NCI-H2227 treated with DMSO at 0.1 percent for 48 hours (cell line): ENCODE data around the gene SYT13.
"Not testable (repeated sequence)": the region's sequence is repeated elsewhere in the genome, so short reads cannot be mapped to it uniquely, and the experiment has no call there.

Source experiments
- DNase-seq: peaks from one replicate; lab custom pipeline; 2025; lab: John Stamatoyannopoulos, UW

Gene SYT13

DNA sequence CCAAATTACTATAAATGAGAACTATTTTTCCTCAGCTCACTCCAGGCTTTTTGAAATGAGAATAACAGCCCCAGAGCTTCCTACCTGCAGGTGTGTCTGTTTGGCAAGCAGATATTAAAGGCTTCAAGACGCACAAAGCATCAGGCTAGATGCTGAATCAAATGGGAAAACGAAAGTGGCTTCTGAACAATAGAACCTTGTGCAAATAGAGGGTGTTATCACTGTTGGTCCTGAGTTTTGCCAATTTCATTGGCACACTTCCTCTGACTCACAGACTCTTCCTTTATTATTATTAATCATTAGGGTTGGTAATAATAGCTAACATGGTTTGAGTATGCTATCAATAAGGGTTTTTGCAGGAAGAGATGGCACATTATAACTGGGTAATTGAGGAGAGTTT, 13.4 kb downstream of the SYT13 start:
- no peak for DNase-seq

DNA sequence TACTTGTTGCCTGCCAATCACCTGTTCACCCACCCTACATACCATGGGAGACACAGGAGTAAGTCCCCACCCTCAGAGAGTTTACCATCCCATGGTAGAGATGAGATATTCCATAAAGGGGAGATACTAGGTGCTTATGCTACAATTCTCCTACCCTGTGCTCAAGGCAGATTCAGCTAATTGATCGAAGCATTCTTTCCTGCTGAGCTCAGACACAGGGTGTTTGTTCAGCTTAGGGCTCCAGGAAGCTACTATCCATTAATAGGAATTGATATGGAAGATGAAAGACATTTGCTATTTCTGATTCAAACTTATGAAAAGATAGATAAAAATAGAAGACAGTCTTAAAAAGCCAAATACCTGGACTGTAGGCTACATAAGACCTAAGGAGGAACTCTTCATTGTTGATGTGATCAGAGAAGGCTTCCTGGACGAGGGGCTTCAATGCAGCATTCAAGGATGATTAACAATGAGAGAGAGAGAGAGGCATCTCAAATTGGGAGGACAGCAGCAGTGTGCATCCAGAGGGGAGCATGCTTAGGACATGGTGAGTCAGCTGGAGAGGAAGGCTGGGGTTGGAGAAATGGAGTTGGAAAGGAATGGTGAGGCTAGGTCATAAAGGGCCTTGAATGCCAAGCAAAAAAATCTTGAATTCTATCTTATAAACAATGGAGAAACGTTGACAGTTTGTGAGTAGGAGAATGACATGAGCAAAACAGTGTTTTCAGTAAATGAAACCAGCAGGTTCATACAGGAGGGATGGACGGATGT, 15.0 kb downstream of the SYT13 start:
- DNase-seq = no peak

DNA sequence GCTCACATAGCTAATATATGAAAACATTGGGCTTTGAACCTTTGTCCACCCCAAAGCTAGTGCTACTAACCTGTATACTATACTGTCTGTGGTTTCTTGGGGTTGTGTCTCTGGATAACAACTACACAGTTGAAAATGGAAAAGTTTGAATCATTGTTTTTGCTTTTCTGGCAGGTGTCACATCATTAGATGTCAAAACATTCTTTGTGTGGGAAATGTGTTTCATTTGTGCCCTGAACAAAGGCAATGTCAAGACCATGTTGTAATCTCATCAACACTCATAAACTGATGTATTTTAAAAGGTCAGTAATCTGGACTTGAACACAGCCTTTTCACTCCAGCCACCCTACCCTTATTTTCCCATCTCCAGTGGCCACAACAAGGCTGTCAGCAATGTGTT, 16.5 kb downstream of the SYT13 start:
- DNase-seq = no peak

DNA sequence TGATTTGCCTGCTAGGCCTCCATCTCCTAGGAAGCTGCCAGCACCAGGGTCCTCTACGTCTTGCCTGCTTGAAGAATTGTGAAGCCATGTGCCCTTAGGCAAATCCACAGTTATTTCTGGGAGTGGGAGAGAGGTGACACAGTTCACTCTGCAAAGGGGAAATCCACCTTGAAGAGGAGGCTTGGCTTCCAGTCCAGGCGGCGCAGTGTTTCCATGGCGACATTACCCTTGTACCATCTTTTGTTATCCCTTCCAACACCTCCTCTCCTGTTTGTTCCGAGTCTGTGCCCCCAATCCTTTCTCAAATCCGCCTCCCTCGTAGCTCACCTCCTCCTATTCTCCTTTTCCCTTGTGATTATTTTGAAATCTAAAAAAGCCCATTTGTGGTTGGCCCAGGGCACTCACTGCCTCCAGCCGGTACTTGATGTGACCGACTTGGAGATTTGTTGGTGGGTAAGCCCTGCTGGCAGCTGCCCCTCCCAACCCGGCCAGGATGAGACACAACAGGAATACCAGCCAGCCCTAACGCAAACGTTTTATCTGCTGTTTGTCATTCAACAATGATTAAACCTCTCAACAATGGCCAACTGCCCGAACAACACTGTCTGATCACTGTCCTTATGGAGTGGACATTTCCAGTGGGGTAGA, 18.4 kb downstream of the SYT13 start:
- DNase-seq = no peak

DNA sequence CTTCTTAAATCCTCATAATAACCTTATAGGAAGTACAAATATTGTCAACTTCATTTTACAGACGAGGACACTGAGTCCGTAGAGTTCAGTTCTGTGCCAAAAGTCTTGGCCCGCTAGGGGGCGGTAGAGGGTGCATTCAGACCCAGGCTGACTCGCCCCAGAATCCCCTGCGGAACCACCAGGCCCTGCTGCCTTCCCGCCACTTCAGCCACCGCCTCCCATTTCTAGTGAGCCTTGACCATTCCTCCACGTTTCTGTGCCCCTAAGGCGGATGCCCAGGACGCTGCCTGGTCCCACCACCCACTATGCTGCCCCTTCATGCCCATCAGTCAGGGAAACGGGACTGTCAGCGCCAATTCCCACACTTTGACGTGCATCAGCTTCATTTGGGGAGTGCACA, 19.1 kb downstream of the SYT13 start:
- no peak for DNase-seq

DNA sequence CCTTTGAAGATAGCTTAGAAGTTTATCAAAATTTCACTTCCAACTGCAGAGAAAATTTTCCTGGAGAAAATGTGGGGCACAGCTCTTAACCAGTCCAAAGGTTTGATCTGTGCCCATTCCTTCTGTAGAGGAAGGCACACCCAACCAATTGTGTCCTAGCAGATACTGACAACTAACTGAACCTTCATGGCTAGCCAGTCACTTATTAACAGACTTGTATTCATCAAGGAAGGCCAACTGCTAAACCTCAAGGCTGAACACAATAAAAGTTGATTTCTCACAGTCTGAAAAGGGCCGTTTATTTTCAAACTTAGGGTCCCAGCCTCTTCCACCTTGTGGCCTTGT, 19.5 kb downstream of the SYT13 start:
- no peak for DNase-seq

DNA sequence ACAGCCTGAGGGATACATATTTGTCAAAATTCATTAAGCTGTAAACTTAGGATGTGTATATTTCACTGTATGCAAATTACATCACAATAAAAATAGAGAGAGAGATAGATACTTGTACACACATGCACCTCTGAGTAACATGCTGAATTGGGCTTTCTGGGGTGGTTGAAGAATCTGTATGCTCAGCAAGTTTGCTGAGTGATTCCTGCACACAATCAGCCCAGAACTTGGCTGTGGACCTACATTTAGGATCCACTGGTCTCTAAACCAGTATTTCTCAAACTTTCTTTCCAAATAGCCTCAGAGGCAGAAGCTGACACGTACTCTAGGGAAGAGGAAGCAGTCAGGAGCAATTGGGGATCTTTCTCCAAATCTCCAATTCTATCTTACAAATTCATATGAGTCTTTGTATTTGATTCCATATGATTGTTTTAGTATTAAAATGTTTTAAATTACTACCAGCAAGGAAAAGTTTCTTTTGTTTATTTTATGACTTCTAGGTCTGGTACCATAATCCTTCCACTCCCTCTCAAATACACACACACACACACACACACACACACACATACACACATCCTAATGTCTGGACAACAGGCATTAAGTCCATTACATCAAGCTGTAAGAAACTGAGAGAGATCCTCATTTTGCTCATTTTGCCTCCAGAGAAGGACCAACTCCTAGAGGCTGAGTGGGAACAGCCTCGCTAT, 20.0 kb downstream of the SYT13 start:
- DNase-seq = no peak

DNA sequence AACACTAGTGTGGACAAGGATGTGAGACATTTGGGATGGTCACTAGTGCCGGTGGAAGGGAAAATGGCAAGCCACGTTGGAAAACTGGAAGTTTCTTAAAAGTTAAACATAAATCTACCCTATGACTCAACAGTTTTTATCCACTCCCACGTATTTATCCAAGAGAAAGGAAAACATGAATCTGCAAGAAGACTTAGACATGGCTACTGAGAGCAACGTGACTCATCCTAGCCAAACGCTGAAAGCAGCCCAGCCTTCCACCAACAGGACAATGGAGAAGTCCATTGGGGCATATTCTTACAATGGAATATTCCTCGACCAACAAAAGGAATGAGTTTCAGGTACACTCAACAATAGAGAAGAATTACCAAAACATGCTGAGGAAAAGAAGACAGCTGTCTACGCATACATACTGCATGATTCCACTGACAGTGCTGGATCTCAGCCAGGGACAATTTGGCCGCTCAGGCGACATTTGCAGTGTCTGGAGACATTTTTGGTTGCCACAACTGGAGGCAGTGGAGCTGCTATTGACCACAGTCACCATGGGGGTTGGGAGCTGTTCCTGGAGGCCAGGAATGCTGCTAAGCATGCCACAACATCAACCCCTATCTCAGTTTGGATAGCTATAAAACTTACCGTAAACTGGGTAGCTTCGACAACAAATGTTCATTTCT, 21.2 kb downstream of the SYT13 start:
- no peak for DNase-seq

DNA sequence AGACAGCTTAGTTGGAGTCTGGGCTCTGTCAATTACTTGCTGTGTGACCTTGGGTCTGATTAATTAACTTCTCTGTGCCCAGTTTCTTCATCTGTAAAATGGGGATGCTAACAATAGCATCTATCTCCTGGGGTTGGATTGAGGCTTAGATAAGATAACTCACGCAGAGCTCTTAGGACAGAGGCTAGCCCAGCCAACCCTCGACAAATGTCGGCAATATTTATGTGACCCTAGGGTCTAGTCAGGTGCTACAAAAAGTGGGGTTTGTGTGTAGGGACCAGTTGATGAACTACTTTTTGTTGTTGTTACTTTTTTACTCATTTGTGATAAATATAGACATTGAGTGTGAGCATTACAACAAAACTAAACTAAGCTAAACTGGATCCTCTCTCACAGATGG, 22.4 kb downstream of the SYT13 start:
- no peak for DNase-seq

DNA sequence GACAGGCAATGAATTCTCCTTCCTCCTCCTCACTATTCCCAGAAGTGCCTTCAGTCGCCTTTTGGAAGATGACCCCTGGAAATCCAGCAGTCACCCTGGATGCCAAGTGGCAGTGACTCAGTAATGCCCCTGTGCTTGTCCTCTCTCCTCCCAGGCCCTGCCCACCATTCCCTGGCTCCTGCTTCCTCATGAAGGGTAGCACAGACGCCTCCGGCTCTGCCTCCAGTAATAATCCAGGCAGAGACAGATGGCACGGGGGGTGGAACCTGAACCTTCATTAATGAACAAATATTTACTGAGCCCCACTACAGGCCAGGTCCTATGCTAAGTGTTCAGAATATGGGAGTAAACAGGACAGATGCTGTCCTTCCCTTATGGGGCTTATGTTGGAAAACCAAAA, 23.2 kb downstream of the SYT13 start:
- DNase-seq = no peak

DNA sequence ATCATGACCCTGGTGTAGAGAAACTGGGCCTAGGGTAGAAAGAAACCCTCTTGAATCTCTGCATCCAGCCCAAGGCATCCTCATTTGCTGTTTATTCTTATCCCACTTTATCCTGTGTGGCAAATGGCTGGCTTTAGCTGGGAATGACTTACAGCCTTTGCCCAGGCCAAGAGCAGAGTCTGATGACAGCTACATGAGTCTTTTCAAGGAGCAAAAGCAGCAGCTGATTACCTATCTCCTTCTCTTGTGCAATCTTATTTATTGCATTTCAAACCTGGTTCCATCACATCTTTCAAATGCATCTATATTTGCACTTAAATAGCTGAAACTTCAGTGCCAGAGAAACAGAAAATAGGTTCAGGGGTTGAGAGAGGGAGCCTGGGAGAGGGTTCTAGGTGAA, 26.1 kb downstream of the SYT13 start:
- no peak for DNase-seq

DNA sequence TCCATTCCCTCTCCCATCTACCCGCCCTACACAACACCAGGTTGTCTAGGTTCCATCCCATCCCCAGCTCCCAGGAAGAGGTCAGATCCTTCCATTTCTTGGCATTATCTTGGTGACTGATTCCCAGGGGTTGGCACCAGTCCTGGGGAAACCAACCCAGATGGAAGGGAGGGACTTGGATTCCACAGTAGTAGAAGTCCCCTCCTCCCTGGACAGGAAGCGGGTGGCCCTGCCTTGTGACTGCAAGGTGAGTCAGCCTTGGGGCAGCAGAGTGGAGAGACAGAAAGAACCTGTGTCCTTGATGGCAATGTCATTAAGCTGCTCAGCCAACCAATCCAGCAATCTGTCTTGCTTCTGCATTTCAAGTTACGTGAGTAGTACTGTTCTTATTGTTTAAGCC, 26.5 kb downstream of the SYT13 start:
- DNase-seq = no peak

DNA sequence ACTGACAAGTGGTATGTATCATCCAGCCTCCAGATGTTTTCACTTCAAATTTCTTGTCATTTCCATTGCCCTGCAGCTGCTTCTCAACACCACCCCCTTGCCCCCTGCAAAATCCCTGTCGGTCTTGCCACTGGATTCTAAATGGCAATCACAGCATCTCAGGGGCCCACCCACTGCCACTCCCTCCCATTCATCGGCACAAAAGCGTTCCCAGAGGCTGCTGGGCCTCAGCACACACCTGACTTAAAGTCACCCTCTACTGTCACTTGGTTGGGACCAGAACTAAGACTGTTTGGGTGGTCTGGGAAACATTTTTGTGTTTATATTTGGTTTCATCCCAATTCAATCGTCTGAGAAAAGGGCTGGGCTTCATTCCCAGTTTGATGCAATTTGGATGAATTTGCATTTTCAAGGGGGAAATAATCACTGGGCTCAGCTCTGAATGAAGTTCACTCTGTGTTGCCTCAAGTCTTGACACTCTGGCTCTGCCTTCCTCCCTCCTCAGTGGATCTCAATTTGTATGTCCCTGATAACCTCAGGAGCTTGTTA, 27.1 kb downstream of the SYT13 start:
- no peak for DNase-seq

DNA sequence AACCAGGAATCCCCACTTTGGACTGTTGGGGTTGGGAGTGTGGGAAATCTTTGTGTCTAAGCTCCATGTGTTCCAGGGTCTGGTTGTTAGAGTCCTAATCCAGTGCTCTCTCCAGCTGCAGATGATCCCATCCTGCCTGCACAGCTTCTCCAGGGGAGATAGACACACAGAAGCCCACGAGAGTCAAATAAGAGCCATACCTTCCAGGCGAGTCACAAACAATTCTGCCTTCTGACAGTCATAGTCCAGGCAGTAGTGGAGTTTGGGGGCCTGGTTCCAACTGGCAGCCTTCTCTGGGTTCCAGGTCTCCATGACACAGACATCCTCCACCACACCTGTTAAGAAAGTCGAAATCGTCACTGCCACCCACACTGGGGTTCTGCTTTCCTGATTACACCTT, 32.1 kb downstream of the SYT13 start:
- no peak for DNase-seq

DNA sequence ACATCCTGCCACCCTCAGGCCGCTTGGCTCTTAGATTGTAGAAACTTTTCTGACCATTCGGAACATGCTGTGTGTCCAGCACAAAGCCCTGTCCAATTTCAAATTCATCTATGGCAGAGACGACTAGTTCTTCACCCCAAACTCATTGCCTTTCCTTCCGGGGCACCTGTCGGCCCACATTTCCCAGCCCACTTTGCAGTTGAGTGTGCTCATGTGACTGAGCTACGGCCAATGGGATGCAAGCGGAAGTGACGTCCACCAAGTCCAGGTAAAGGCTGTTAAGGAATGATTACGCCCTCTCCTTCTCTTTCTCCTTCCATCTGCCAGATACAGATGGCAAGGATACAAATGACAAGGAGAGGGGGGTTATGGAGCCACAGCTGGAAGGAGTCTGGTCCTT, 32.5 kb downstream of the SYT13 start:
- no peak for DNase-seq

DNA sequence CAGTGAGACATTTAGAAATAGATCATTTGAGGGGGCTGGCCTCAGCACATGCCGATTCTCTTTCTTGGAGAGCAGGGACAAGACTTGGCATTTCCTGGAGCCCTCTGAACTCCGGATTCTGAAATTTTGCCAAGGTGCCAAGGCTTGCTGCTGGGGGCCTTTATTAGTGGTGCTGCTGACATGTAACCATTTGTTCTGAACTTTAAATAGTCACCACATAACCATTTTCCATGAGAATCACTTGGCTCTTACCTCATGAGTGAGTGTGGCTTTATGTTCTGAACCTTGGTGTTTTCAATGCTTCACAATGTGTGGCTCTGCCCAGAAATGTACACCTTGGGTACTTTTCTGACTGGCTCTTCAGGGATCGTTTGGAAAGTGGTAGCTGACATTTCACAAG, 33.3 kb downstream of the SYT13 start:
- no peak for DNase-seq

DNA sequence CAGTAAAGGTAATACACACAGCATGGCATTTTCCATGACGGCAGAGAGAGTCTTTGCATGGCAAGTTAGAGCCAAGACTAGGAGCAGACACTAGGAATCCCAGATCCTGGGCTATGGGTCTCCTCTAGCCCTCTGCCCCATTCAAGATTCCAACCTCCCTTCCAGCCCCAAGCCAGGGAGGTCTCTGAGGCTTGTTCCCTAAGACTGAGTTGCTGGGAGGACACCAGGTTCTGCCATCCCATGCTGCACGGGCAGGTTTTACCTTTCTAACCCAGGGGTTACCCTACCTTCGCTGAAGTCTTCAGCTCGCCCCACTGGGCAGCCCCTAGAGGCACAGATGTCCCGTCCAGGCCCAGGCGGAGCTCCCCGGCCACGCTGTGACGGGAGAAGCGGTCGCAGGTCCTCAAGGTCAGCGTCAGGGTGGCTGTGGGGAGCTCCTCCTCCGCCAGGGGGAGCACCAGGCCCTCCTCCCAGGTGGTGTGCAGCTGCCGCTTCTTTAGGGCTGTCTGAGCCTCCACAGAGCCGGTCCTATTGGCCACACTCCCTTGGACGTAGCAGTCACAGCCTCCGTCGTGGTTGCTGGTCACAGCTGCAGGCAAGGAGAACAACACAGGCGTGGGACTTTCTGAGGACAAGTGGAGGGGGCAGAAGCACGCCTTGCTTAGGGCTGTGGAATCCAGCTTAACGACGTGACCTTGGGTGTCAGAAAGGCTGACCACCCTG, 33.8 kb downstream of the SYT13 start:
- no peak for DNase-seq

DNA sequence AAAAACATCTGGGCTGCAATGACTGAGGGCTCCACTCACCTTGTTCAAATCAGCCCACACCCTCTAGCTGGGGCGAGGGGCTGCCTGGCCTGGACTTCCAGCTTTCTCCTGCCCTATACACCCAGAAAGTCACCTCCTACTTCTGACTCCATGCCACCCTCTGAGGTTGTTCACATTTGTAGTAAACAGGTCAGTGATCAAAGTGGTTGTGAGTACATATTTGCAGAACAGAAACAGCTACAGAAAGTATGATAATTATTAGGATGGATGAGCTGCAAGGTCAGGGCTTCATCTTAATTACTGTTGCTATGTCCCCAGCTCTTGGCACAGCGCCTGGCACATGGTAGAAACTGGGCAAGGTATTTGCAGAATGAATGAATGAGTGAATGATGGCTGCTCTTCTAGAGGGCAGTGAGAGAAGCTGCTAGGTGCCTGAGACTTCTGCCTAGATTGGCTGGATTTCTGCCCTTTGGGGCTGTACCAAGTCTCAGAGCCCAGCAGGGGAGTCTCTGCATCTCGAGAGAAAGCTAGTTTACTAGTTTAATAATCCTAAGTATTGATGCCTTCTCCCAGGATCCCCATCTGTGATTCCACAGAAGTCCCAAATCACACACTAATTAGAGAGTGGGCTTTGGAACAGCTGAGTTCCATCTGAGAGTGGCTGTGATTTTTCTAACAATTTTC, 36.0 kb downstream of the SYT13 start:
- DNase-seq = no peak

DNA sequence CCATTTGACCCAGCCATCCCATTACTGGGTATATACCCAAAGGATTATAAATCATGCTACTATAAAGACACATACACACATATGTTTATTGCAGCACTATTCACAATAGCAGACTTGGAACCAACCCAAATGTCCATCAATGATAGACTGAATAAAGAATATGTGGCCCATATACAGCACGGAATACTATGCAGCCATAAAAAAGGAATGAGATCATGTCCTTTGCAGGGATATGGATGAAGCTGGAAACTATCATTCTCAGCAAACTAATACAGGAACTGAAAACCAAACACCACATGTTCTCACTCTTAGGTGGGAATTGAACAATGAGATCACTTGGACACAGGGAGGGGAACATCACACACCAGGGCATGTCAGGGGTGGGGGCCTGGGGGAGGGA, 36.8 kb downstream of the SYT13 start:
- not testable (repeated sequence) for DNase-seq

DNA sequence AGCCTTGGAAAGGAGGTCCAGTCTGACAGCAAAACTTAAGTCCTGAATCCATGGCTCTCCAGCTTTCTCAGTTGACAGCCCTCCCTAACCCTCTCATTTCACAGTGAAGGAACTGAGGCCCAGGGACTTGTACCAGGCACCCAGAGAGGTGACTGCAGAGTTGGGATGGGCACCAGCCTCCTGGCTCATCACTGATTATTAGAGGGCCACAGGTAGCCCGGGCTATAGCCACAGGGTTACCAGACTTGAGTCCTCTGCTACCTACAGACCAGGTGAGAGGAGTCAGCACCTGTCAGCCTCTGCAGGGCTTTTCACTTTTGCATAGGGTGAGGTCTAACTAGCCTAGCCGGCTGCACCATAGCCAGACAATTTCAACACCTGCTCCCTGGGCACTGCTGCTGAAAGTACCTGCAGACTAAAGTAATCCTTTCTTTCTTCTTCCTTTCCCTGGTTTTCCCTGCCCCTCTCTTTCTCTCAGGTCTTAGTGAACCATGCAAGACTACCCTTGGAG, 37.6 kb downstream of the SYT13 start:
- no peak for DNase-seq

DNA sequence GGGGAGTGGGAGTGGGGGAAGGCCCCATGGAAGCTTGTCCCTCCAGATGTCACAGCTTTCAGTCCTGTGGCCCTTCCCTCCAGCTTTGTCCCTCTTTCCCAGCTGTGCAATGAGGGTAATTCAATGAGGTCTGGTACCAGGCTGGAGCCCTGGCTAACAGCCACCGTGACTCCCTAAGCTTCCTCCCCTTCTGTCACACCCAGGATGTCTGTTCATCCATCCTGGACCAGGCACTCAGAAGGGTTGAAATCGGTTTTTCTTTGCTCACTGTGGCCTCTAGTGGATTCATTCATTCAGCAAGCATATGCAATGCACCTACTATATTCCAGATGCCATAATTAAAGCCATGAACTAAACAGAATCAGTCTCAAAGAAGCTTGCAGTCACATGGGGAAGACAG, 38.7 kb downstream of the SYT13 start:
- DNase-seq = no peak
